HCT116 (cell line): ENCODE data around the gene PDPK1. TPM values are rescaled to one million over a fixed set of nuclear protein-coding genes. Genes with fewer than 3 reads are reported as not detected.
A peak's percentile ranks its signal among the peaks of the same experiment; 100 is the strongest.
"Not testable (repeated sequence)": the region's sequence is repeated elsewhere in the genome, so short reads cannot be mapped to it uniquely, and the experiment has no call there.

Experiments used
- ATAC-seq: fragments of 200-7000 bp; cut with Tn5 transposase; 2 replicates; pipeline ENCODE4 v1.9.1; 2020; ENCODE audit warnings: mild to moderate bottlenecking, moderate library complexity
- BruUV-seq: library from RNA; stranded (reverse); fragments of 400-500 nt; replicated peaks from 2 replicates; lab custom pipeline; 2021; lab: Mats Ljungman, UMichigan
- CTCF ChIA-PET: fragments of 300-600 bp; sonication (Branson Sonifier 250); formaldehyde crosslinking; loops from one replicate; lab custom pipeline; 2021; ENCODE audit warnings: antibody characterized with exemption; lab: Charles Lee
- POLR2A ChIA-PET: fragments of 300-600, 350-600 bp; sonication (Branson Sonifier 250); formaldehyde crosslinking; loops from one replicate; lab custom pipeline; 2021; ENCODE audit warnings: antibody characterized with exemption; lab: Charles Lee
- RAD21 ChIA-PET, 2 experiments: fragments of 300-600 bp; sonication (Branson Sonifier 250); formaldehyde crosslinking; loops; one replicate each; lab custom pipeline; 2023; ENCODE audit warnings: low total read pairs in 2 of 2; ENCODE audit not compliant: uncharacterized antibody in 2 of 2, unreplicated experiment in 2 of 2, low non-redundant PET in 1 of 2; lab: Charles Lee
- DNase-seq: peaks from one replicate; pipeline ENCODE4 v3.0.0-alpha.2; 2010; ENCODE audit warnings: low read depth, low spot score
- H2AFZ ChIP-seq: fragments of 200-600 bp; shearing (Covaris generic), sonication (generic); 2 replicates; pipeline ENCODE4 v1.6.1; 2017; ENCODE audit warnings: low read depth, mixed run types, mixed read lengths, antibody characterized with exemption, low read length; ENCODE audit not compliant: poor library complexity, severe bottlenecking
- H3K27ac ChIP-seq: 2 replicates; pipeline ENCODE4 v1.5.1; 2012; ENCODE audit warnings: low read depth, low read length
- H3K27me3 ChIP-seq: fragments of 200-600 bp; sonication (generic); 2 replicates; pipeline ENCODE4 v1.6.1; 2016; ENCODE audit warnings: mixed run types, low read length, mixed read lengths; ENCODE audit not compliant: insufficient read depth
- H3K36me3 ChIP-seq, 2 experiments: fragments of 200-500 bp in 1 of 2; fragments of 200-600 bp in 1 of 2; sonication (Bioruptor generic) in 1 of 2; sonication (generic) in 1 of 2; 2 replicates each; pipeline versions ENCODE4 v1.5.1 to v1.6.1; 2014 to 2016; ENCODE audit warnings: low read length in 2 of 2, inconsistent platforms in 1 of 2, mixed read lengths in 1 of 2, mixed run types in 1 of 2; ENCODE audit not compliant: insufficient read depth in 2 of 2, control insufficient read depth in 1 of 2
- H3K4me1 ChIP-seq, 2 experiments: fragments of 200-600 bp in 1 of 2; sonication (generic) in 1 of 2; 2 replicates each; pipeline versions ENCODE4 v1.5.1 to v1.6.1; 2012 to 2017; ENCODE audit warnings: low read length in 2 of 2, inconsistent platforms in 1 of 2, mild to moderate bottlenecking in 1 of 2, mixed read lengths in 1 of 2, mixed run types in 1 of 2, moderate library complexity in 1 of 2; ENCODE audit not compliant: insufficient read depth in 2 of 2, control insufficient read depth in 1 of 2
- H3K4me2 ChIP-seq: fragments of 200-600 bp; sonication (generic); 2 replicates; pipeline ENCODE4 v1.6.1; 2017; ENCODE audit warnings: mixed run types, low read length, mixed read lengths
- H3K4me3 ChIP-seq, 2 experiments: fragments of 200-600 bp in 1 of 2; sonication (generic) in 1 of 2; replicated peaks in 1 of 2; 2 replicates each; pipeline ENCODE4 v1.5.1; 2011 to 2016; ENCODE audit warnings: low read length in 2 of 2, control low read depth in 1 of 2, low read depth in 1 of 2, mild to moderate bottlenecking in 1 of 2, mixed read lengths in 1 of 2, mixed run types in 1 of 2
- H3K79me2 ChIP-seq: fragments of 200-600 bp; sonication (generic); 2 replicates; pipeline ENCODE4 v1.6.1; 2017; ENCODE audit warnings: mild to moderate bottlenecking, mixed run types, low read length, moderate library complexity, mixed read lengths; ENCODE audit not compliant: insufficient read depth
- H3K9ac ChIP-seq: fragments of 200-600 bp; sonication (generic); 2 replicates; pipeline ENCODE4 v1.6.1; 2016; ENCODE audit warnings: low read length, mixed read lengths
- H3K9me2 ChIP-seq: fragments of 200-600 bp; sonication (generic), shearing (Covaris generic); 2 replicates; pipeline ENCODE4 v1.6.1; 2017; ENCODE audit warnings: mixed run types, mild to moderate bottlenecking, moderate library complexity; ENCODE audit not compliant: insufficient read depth
- H3K9me3 ChIP-seq, 2 experiments: fragments of 200-500 bp in 1 of 2; fragments of 200-600 bp in 1 of 2; sonication (Bioruptor generic) in 1 of 2; sonication (generic) in 1 of 2; 2 replicates each; pipeline ENCODE4 v1.6.1; 2014 to 2017; ENCODE audit warnings: low read length in 2 of 2, mixed read lengths in 2 of 2, inconsistent platforms in 1 of 2, low read depth in 1 of 2, mild to moderate bottlenecking in 1 of 2, mixed run types in 1 of 2, moderate library complexity in 1 of 2; ENCODE audit not compliant: control insufficient read depth in 1 of 2, insufficient read depth in 1 of 2
- H4K20me1 ChIP-seq: fragments of 200-600 bp; sonication (generic), shearing (Covaris generic); 2 replicates; pipeline ENCODE4 v1.6.1; 2017; ENCODE audit warnings: mixed run types, mild to moderate bottlenecking, moderate library complexity; ENCODE audit not compliant: insufficient read depth
- CTCF ChIP-seq, 3 experiments: fragments of 200-600 bp in 1 of 3; sonication (generic) in 1 of 3; IDR thresholded peaks in 2 of 3; conservative IDR thresholded peaks in 1 of 3; 2 replicates each; pipeline ENCODE4 v1.5.1; 2012 to 2017; ENCODE audit warnings: low read depth in 2 of 3, low read length in 2 of 3, antibody characterized with exemption in 1 of 3, borderline replicate concordance in 1 of 3, control low read depth in 1 of 3, mild to moderate bottlenecking in 1 of 3, mixed read lengths in 1 of 3, mixed run types in 1 of 3, moderate library complexity in 1 of 3; ENCODE audit not compliant: insufficient read depth in 1 of 3
- intact Hi-C: fragments of 100-400 bp; cut with micrococcal nuclease; formaldehyde crosslinking; loops from 2 replicates; pipeline ENCODE4 v1.10.0; 2022
- total RNA-seq: library from RNA; stranded (reverse); gene quantifications from one replicate; pipeline ENCODE4 v1.2.1, GENCODE V29; 2021; ENCODE audit not compliant: unreplicated experiment

The PDPK1 gene
- total RNA-seq, 1 experiment from 2014 or later = 36.1 TPM

DNA sequence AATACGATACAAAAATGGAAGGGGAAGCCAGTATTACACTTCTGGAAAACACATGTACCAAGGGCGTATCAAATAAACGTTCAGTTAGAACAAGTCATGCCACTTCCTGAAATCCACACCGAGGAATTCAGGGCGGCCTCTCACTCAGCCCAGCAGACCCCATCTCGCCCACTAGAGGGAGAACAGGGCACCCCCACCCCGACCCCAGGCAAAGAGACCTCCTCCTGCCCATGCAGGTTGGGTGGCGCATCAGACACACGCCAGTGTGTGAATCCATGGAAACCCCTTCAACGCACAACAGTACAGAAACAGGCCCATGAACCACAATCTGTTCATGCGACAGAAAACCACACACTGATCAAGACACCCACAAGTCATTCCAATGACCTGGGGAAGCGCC, 81.8 kb downstream of the PDPK1 start:
- 0 out of 6 replicates have a peak, but pooled peaks of 1 of the 3 experiments have one; percentile 3 for TF ChIP-seq CTCF (IDR thresholded peaks at IDR 0.05 in 2 of 3, conservative IDR thresholded peaks at IDR 0.05 in 1 of 3; ENCODE audit: borderline replicate concordance in 1 of 3, insufficient read depth in 1 of 3, low read depth in 2 of 3, low read length in 2 of 3)
- H3K9me3 ChIP-seq, POLR2A ChIA-PET, H3K9me2 ChIP-seq, CTCF ChIA-PET, H2AFZ ChIP-seq, H3K4me1 ChIP-seq, H3K4me3 ChIP-seq, H3K27ac ChIP-seq, H4K20me1 ChIP-seq, H3K79me2 ChIP-seq, intact Hi-C loops, BruUV-seq, H3K9ac ChIP-seq, DNase-seq, H3K4me2 ChIP-seq, H3K27me3 ChIP-seq, RAD21 ChIA-PET, H3K36me3 ChIP-seq: not testable (repeated sequence)
- peak; percentile 74 for ATAC-seq

DNA sequence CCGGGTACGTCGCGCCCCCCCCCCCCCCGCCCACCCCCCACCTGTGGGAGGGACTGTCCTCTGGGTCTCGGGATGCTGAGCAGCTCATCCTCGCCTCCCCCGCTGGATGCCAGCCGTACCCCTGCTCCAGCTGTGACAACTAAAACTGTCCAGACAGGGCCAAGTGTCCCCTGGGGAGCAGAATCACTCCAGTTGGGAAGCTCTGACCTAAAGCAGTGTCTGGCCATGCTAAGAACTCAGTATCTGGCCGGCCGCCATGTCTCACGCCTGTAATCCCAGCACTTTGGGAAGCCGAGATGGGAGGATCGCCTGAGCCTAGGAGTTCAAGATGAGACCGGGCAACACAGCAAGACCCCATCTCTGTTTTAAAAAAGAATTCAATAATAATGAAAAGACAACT, 83.0 kb downstream of the PDPK1 start:
- BruUV-seq, POLR2A ChIA-PET, ATAC-seq, H3K79me2 ChIP-seq, H3K36me3 ChIP-seq, H4K20me1 ChIP-seq, H2AFZ ChIP-seq, H3K9ac ChIP-seq, RAD21 ChIA-PET, DNase-seq, H3K9me2 ChIP-seq, H3K9me3 ChIP-seq, intact Hi-C loops, H3K4me1 ChIP-seq, H3K4me2 ChIP-seq, H3K27ac ChIP-seq, H3K27me3 ChIP-seq, H3K4me3 ChIP-seq, CTCF ChIA-PET: not testable (repeated sequence)

DNA sequence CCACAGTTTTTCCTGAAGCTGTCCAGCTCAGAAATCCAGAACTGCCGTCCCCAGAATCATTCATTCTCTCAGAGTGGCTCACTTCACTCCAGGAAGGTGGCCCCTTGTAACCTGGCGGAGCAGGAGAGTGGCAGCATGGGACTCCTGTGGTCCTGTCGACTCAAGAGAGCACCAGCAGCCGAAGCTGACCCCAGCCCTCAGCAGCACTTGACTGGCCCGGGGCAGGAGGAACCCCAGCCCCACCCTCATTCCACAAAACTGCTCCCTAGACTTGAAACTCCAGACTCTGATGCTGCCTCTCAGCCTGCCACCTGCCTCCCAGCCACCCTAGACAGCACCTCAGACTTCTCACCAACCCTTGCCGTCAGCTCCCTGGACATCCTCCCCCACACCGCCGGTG, 83.6 kb downstream of the PDPK1 start:
- H3K4me1 ChIP-seq, H3K27me3 ChIP-seq, H3K4me3 ChIP-seq, H2AFZ ChIP-seq, ATAC-seq, DNase-seq, H3K9ac ChIP-seq, BruUV-seq, H3K79me2 ChIP-seq, CTCF ChIA-PET, H3K36me3 ChIP-seq, H4K20me1 ChIP-seq, H3K9me3 ChIP-seq, H3K9me2 ChIP-seq, H3K27ac ChIP-seq, intact Hi-C loops, H3K4me2 ChIP-seq, POLR2A ChIA-PET, RAD21 ChIA-PET: not testable (repeated sequence)

- H3K9ac ChIP-seq, CTCF ChIA-PET, BruUV-seq, H3K79me2 ChIP-seq, H3K4me1 ChIP-seq, intact Hi-C loops, H3K9me3 ChIP-seq, H3K27ac ChIP-seq, ATAC-seq, POLR2A ChIA-PET, H3K4me3 ChIP-seq, H3K9me2 ChIP-seq, H3K4me2 ChIP-seq, RAD21 ChIA-PET, H3K27me3 ChIP-seq, DNase-seq, H3K36me3 ChIP-seq, H2AFZ ChIP-seq, H4K20me1 ChIP-seq: not testable (repeated sequence)
These were observed 89.3 kb downstream of the PDPK1 start for GRCh38 chr16:2627075-2627474.
